Coronary artery (tissue), 2 donors: ENCODE results near the gene ENTHD1.

ENCODE experiments used
- DNase-seq: peaks from one replicate; pipeline ENCODE4 v3.0.0-alpha.2; 2017; ENCODE audit warnings: low spot score
- H3K27ac ChIP-seq, 2 donors: fragments of 200-600 bp; sonication (generic); one replicate each; pipeline ENCODE4 v1.5.1; 2016 to 2019
- H3K4me3 ChIP-seq: fragments of 200-600 bp; sonication (generic); 2 replicates; pipeline ENCODE4 v1.5.1; 2016; ENCODE audit warnings: mild to moderate bottlenecking, moderate library complexity
- CTCF ChIP-seq: fragments of 200-600 bp; sonication (generic); IDR thresholded peaks from one replicate; pipeline ENCODE4 v1.5.1; 2019; ENCODE audit warnings: antibody characterized with exemption

Gene ENTHD1

DNA sequence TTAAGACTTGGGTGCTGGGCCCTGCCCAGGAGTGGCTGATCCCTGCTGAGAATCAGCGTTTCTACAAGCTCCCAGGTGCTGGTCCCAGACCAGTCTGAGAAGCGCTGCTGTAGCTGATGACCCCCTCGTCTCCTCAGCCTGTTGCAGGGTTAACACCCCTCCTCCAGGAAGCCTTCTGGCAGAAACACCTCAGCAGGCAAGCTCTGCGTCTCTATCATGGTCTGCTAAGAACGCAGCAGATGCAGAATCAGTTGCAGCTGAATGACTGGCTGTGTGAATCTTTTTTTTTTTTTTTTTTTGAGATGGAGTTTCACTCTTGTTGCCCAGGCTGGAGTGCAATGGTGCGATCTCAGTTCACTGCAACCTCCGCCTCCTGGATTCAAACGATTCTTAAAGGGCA is 190.5 kb downstream of the ENTHD1 start:
- Histone ChIP-seq H3K27ac (no peak overlapping the region), H3K4me3 (no peak overlapping the region)
- no peak for DNase-seq
- no peak for TF ChIP-seq CTCF

- H3K4me3 ChIP-seq: no peak overlapping the region
Measured at GRCh38 chr22:39700565-39700964, 193.0 kb downstream of the ENTHD1 start.

DNA sequence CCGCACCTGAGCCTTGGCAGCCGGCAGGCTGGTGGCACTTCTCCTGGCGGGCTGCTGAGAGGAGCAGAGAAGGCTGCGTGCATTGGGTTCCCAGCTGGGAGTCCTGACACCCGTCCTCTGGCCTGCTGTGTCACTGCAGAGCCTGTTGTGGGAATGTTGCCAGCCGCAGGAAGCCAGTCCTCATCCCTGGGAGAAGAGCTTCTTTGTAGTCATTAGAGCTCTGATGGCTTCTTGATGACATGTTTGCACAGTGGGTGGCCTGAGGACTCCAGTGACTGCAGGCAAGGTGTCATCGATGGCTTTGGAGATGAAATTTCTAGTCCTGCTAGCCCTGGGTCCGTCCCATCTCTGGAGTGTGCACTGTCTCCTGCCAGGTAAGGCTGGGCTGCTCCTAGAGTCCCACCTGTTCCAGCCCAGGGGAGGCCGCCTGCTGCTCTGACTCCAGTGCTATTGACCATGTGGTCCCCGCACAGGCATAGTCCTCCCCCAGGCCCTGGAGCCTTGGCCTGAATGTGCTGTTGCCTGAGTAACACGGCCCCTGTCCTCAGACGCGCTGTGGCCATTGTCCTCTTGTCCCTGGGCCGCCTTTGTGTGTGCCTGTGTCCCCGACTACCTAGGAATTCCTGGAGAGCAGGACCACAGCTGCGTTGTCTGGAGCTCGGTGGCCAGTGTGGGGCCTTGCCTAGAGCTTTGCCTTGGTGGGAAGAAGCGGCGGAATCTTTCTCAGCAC is 193.8 kb downstream of the ENTHD1 start:
- TF ChIP-seq CTCF: no peak
- DNase-seq: no peak
- no peak overlapping the region for H3K27ac ChIP-seq
- H3K4me3 ChIP-seq: no peak overlapping the region

More at GRCh38 chr22:39700565-39700964, 193.0 kb downstream of the ENTHD1 start:
- no peak for DNase-seq
- H3K27ac ChIP-seq: no peak overlapping the region
- no peak for TF ChIP-seq CTCF

DNA sequence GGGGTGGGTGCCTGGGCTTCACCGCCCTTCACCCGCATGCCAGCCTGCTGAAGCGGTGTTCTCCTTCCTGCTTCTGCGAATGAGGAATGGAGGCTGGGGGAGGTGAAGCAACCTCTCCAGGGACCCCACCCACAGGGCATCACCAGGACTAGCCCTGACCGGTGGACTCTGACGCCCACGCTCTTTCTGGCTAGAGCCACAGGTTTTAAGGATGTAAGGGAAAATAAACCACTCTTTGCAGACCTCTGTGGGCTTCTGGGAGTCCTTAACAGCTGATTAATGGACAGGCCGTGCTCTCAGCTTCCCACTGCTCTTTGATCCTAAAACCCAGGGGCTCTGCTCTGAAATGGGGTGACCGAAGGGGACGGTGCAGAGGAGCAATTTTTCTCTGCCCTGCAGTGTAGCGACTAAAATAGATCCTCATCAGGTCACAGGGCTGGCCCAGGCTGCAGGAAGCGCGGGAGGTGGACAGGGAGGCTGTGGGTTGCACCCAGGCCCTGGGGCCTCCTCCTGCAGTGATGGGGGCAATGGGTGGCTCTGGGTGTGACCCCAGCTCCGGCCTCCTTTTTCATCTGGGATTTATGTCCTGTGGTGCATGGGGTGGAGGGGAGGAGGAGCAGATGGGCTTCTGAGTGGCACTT is 195.7 kb downstream of the ENTHD1 start:
- Histone ChIP-seq H3K4me3 (no peak overlapping the region), H3K27ac (no peak overlapping the region)
- DNase-seq: no peak
- no peak for TF ChIP-seq CTCF

GRCh38 chr22:39693943-39694500 is 199.5 kb downstream of the ENTHD1 start:
- Histone ChIP-seq H3K27ac (no peak overlapping the region), H3K4me3 (no peak overlapping the region)
- no peak for DNase-seq
- TF ChIP-seq CTCF: no peak
